Measurements from ENCODE around the gene FOXF1. TPM values are rescaled to one million over a fixed set of nuclear protein-coding genes. Genes with fewer than 3 reads are reported as not detected.

The FOXF1 gene
- total and polyA plus RNA-seq, 4 donors = 0.66 to 1.7 (median 1.1) TPM

- WGBS (ENCODE audit: insufficient coverage) = 94% methylated on average over 3 of the region's 5 CpGs
Measured at GRCh38 chr16:86472366-86472765, 38.0 kb upstream of the FOXF1 start.

GRCh38 chr16:86476956-86477534 is 33.3 kb upstream of the FOXF1 start:
- no peaks in the 10 kb centered on the region for H3K36me3 ChIP-seq (ENCODE audit: control insufficient read depth, insufficient read depth, low read length)
- H3K27ac ChIP-seq (ENCODE audit: low read depth, low read length) = no peak overlapping the region
- H3K9me3 ChIP-seq (ENCODE audit: control insufficient read depth, insufficient read depth, low read length) = no peaks in the 10 kb centered on the region
- H3K4me3 ChIP-seq (ENCODE audit: low read depth, low read length) = no peak overlapping the region
- peak in 1 of 6 donors; percentile 54 for DNase-seq (ENCODE audit: low read depth in 4 of 6, low spot score in 6 of 6)
- peaks cover 7% of the 10 kb centered on the region for H3K4me1 ChIP-seq (ENCODE audit: control insufficient read depth, insufficient read depth, low read length)
- H3K27me3 ChIP-seq (ENCODE audit: control insufficient read depth, insufficient read depth, low read length) = peaks cover 9% of the 10 kb centered on the region
- 47% methylated on average over 7 of the region's 11 CpGs for WGBS (ENCODE audit: insufficient coverage)

More at GRCh38 chr16:86472366-86472765, 38.0 kb upstream of the FOXF1 start:
- H3K36me3 ChIP-seq (ENCODE audit: control insufficient read depth, insufficient read depth, low read length) = no peaks in the 10 kb centered on the region
- no peak overlapping the region for H3K27ac ChIP-seq (ENCODE audit: low read depth, low read length)
- no peaks in the 10 kb centered on the region for H3K27me3 ChIP-seq (ENCODE audit: control insufficient read depth, insufficient read depth, low read length)
- no peak overlapping the region for H3K4me3 ChIP-seq (ENCODE audit: low read depth, low read length)
- no peaks in the 10 kb centered on the region for H3K9me3 ChIP-seq (ENCODE audit: control insufficient read depth, insufficient read depth, low read length)
- DNase-seq (ENCODE audit: low read depth in 4 of 6, low spot score in 6 of 6) = no peak
- no peaks in the 10 kb centered on the region for H3K4me1 ChIP-seq (ENCODE audit: control insufficient read depth, insufficient read depth, low read length)

GRCh38 chr16:86477642-86478041 is 32.7 kb upstream of the FOXF1 start:
- WGBS (ENCODE audit: insufficient coverage) = 76% methylated on average over 5 of the region's 5 CpGs
- Histone ChIP-seq H3K27ac (ENCODE audit: low read depth, low read length) (no peak overlapping the region), H3K4me3 (ENCODE audit: low read depth, low read length) (no peak overlapping the region), H3K4me1 (ENCODE audit: control insufficient read depth, insufficient read depth, low read length) (peaks cover 7% of the 10 kb centered on the region), H3K9me3 (ENCODE audit: control insufficient read depth, insufficient read depth, low read length) (no peaks in the 10 kb centered on the region), H3K27me3 (ENCODE audit: control insufficient read depth, insufficient read depth, low read length) (peaks cover 12% of the 10 kb centered on the region), H3K36me3 (ENCODE audit: control insufficient read depth, insufficient read depth, low read length) (no peaks in the 10 kb centered on the region)
- DNase-seq (ENCODE audit: low read depth in 4 of 6, low spot score in 6 of 6) = no peak

- H3K4me3 ChIP-seq (ENCODE audit: low read depth, low read length) = no peak overlapping the region
- no peaks in the 10 kb centered on the region for H3K36me3 ChIP-seq (ENCODE audit: control insufficient read depth, insufficient read depth, low read length)
- DNase-seq (ENCODE audit: low read depth in 4 of 6, low spot score in 6 of 6) = no peak
- peaks cover 7% of the 10 kb centered on the region for H3K4me1 ChIP-seq (ENCODE audit: control insufficient read depth, insufficient read depth, low read length)
- no peak overlapping the region for H3K27ac ChIP-seq (ENCODE audit: low read depth, low read length)
- H3K9me3 ChIP-seq (ENCODE audit: control insufficient read depth, insufficient read depth, low read length) = no peaks in the 10 kb centered on the region
- peaks cover 12% of the 10 kb centered on the region for H3K27me3 ChIP-seq (ENCODE audit: control insufficient read depth, insufficient read depth, low read length)
Measured at GRCh38 chr16:86478779-86479178, 31.5 kb upstream of the FOXF1 start.

- Histone ChIP-seq H3K4me1 (ENCODE audit: control insufficient read depth, insufficient read depth, low read length) (peaks cover 7% of the 10 kb centered on the region), H3K9me3 (ENCODE audit: control insufficient read depth, insufficient read depth, low read length) (peaks cover 5% of the 10 kb centered on the region), H3K27me3 (ENCODE audit: control insufficient read depth, insufficient read depth, low read length) (peaks cover 12% of the 10 kb centered on the region), H3K27ac (ENCODE audit: low read depth, low read length) (no peak overlapping the region), H3K36me3 (ENCODE audit: control insufficient read depth, insufficient read depth, low read length) (no peaks in the 10 kb centered on the region), H3K4me3 (ENCODE audit: low read depth, low read length) (no peak overlapping the region)
- DNase-seq (ENCODE audit: low read depth in 4 of 6, low spot score in 6 of 6) = no peak
- 74% methylated on average over 5 of the region's 9 CpGs for WGBS (ENCODE audit: insufficient coverage)
Measured at GRCh38 chr16:86479419-86479818, 30.9 kb upstream of the FOXF1 start.

GRCh38 chr16:86480444-86480843 is 29.9 kb upstream of the FOXF1 start:
- DNase-seq (ENCODE audit: low read depth in 4 of 6, low spot score in 6 of 6) = no peak
- 33% methylated on average over 13 of the region's 15 CpGs for WGBS (ENCODE audit: insufficient coverage)
- H3K27ac ChIP-seq (ENCODE audit: low read depth, low read length) = no peak overlapping the region

GRCh38 chr16:86481607-86482006 is 28.7 kb upstream of the FOXF1 start:
- Histone ChIP-seq H3K4me1 (ENCODE audit: control insufficient read depth, insufficient read depth, low read length) (peaks cover 7% of the 10 kb centered on the region), H3K4me3 (ENCODE audit: low read depth, low read length) (no peak overlapping the region), H3K27ac (ENCODE audit: low read depth, low read length) (no peak overlapping the region), H3K27me3 (ENCODE audit: control insufficient read depth, insufficient read depth, low read length) (peaks cover 28% of the 10 kb centered on the region), H3K9me3 (ENCODE audit: control insufficient read depth, insufficient read depth, low read length) (peaks cover 5% of the 10 kb centered on the region), H3K36me3 (ENCODE audit: control insufficient read depth, insufficient read depth, low read length) (no peaks in the 10 kb centered on the region)
- DNase-seq (ENCODE audit: low read depth in 4 of 6, low spot score in 6 of 6) = no peak
- WGBS (ENCODE audit: insufficient coverage) = 96% methylated on average over 2 of the region's 3 CpGs

More at GRCh38 chr16:86480444-86480843, 29.9 kb upstream of the FOXF1 start:
- no peak overlapping the region for H3K4me3 ChIP-seq (ENCODE audit: low read depth, low read length)
- peaks cover 7% of the 10 kb centered on the region for H3K4me1 ChIP-seq (ENCODE audit: control insufficient read depth, insufficient read depth, low read length)
- H3K9me3 ChIP-seq (ENCODE audit: control insufficient read depth, insufficient read depth, low read length) = peaks cover 5% of the 10 kb centered on the region
- H3K27me3 ChIP-seq (ENCODE audit: control insufficient read depth, insufficient read depth, low read length) = peaks cover 18% of the 10 kb centered on the region
- no peaks in the 10 kb centered on the region for H3K36me3 ChIP-seq (ENCODE audit: control insufficient read depth, insufficient read depth, low read length)

- 77% methylated on average over 3 of the region's 5 CpGs for WGBS (ENCODE audit: insufficient coverage)
- Histone ChIP-seq H3K4me3 (ENCODE audit: low read depth, low read length) (no peak overlapping the region), H3K9me3 (ENCODE audit: control insufficient read depth, insufficient read depth, low read length) (peaks cover 5% of the 10 kb centered on the region), H3K4me1 (ENCODE audit: control insufficient read depth, insufficient read depth, low read length) (peaks cover 7% of the 10 kb centered on the region), H3K36me3 (ENCODE audit: control insufficient read depth, insufficient read depth, low read length) (no peaks in the 10 kb centered on the region), H3K27ac (ENCODE audit: low read depth, low read length) (no peak overlapping the region), H3K27me3 (ENCODE audit: control insufficient read depth, insufficient read depth, low read length) (peaks cover 33% of the 10 kb centered on the region)
- DNase-seq (ENCODE audit: low read depth in 4 of 6, low spot score in 6 of 6) = no peak
Measured at GRCh38 chr16:86484240-86484639, 26.1 kb upstream of the FOXF1 start.

- Histone ChIP-seq H3K36me3 (ENCODE audit: control insufficient read depth, insufficient read depth, low read length) (no peaks in the 10 kb centered on the region), H3K27me3 (ENCODE audit: control insufficient read depth, insufficient read depth, low read length) (peaks cover 44% of the 10 kb centered on the region), H3K4me1 (ENCODE audit: control insufficient read depth, insufficient read depth, low read length) (peaks cover 1% of the 10 kb centered on the region), H3K27ac (ENCODE audit: low read depth, low read length) (no peak overlapping the region), H3K9me3 (ENCODE audit: control insufficient read depth, insufficient read depth, low read length) (peaks cover 5% of the 10 kb centered on the region), H3K4me3 (ENCODE audit: low read depth, low read length) (no peak overlapping the region)
- 71% methylated on average over 3 of the region's 3 CpGs for WGBS (ENCODE audit: insufficient coverage)
- DNase-seq (ENCODE audit: low read depth in 4 of 6, low spot score in 6 of 6) = no peak
Measured at GRCh38 chr16:86485746-86486145, 24.6 kb upstream of the FOXF1 start.

GRCh38 chr16:86490859-86491639 is 19.3 kb upstream of the FOXF1 start:
- WGBS (ENCODE audit: insufficient coverage) = 58% methylated on average over 11 of the region's 13 CpGs
- no peak for DNase-seq (ENCODE audit: low read depth in 4 of 6, low spot score in 6 of 6)
- no peak overlapping the region for H3K4me3 ChIP-seq (ENCODE audit: low read depth, low read length)
- H3K27me3 ChIP-seq (ENCODE audit: control insufficient read depth, insufficient read depth, low read length) = peaks cover 78% of the 10 kb centered on the region
- no peak overlapping the region for H3K27ac ChIP-seq (ENCODE audit: low read depth, low read length)
- H3K36me3 ChIP-seq (ENCODE audit: control insufficient read depth, insufficient read depth, low read length) = no peaks in the 10 kb centered on the region
- H3K4me1 ChIP-seq (ENCODE audit: control insufficient read depth, insufficient read depth, low read length) = peaks cover 23% of the 10 kb centered on the region
- H3K9me3 ChIP-seq (ENCODE audit: control insufficient read depth, insufficient read depth, low read length) = no peaks in the 10 kb centered on the region

Data from spinal cord (tissue), 10 donors.